Prostate gland (tissue), 2 donors: ENCODE results near the gene RASIP1. TPM values are rescaled to one million over a fixed set of nuclear protein-coding genes. Genes with fewer than 3 reads are reported as not detected.

ENCODE experiments used
- DNase-seq: peaks from one replicate; pipeline ENCODE4 v3.0.0-alpha.2; 2019; ENCODE audit warnings: low spot score
- H3K27ac ChIP-seq, 2 donors: fragments of 200-600 bp; sonication (generic); 2 replicates each; pipeline ENCODE4 v1.5.1; 2017 to 2019
- H3K27me3 ChIP-seq: fragments of 200-600 bp; sonication (generic); replicated peaks from 2 replicates; pipeline ENCODE4 v1.5.1; 2019; ENCODE audit not compliant: insufficient read depth
- H3K36me3 ChIP-seq, 2 donors: fragments of 200-600 bp; sonication (generic); 1 replicate in 1 of 2; 2 replicates in 1 of 2; pipeline versions ENCODE4 v1.5.1 to v1.8.1; 2017 to 2019
- H3K4me1 ChIP-seq: fragments of 200-600 bp; sonication (generic); replicated peaks from 2 replicates; pipeline ENCODE4 v1.5.1; 2019
- H3K4me3 ChIP-seq, 2 donors: fragments of 200-600 bp; sonication (generic); 2 replicates each; pipeline ENCODE4 v1.5.1; 2017 to 2019
- H3K9me3 ChIP-seq: fragments of 200-600 bp; sonication (generic); 2 replicates; pipeline ENCODE4 v1.5.1; 2017
- POLR2A ChIP-seq: fragments of 450-650 bp; IDR thresholded peaks from one replicate; pipeline ENCODE4 v1.6.1; 2016; ENCODE audit warnings: antibody characterized with exemption, mild to moderate bottlenecking
- POLR2AphosphoS5 ChIP-seq: sonication (generic); formaldehyde crosslinking; IDR thresholded peaks from one replicate; pipeline ENCODE4 v1.6.1; 2017; ENCODE audit warnings: antibody characterized with exemption
- WGBS: methylation state at CpG from one replicate; pipeline ENCODE4 v1.1.5; 2018; 5-methylcytosine and 5-hydroxymethylcytosine counted together
- intact Hi-C: fragments of 100-400 bp; cut with DNase I; formaldehyde crosslinking; loops from one replicate; pipeline ENCODE4 v1.14.2; 2022
- total RNA-seq, 2 donors: library from RNA; depleted of rRNA; stranded (reverse); fragments of >200 nt; gene quantifications; one replicate each; pipeline ENCODE4 v1.1.0, GENCODE V29; 2016
- TF ChIP-seq, protein P1 (sequence below), 4 experiments: fragments of 200-600 bp in 2 of 4; fragments of 450-650 bp in 2 of 4; sonication (generic) in 2 of 4; IDR thresholded peaks; 1 replicate in 3 of 4; 2 replicates in 1 of 4; pipeline ENCODE4 v1.5.1; 2016 to 2019; ENCODE audit warnings: antibody characterized with exemption in 4 of 4, mild to moderate bottlenecking in 2 of 4, moderate library complexity in 2 of 4

Gene RASIP1
- total RNA-seq, 2 donors from 2014 or later: 9.1 to 16.2 TPM

- H3K27ac ChIP-seq: no peak overlapping the region
- no peak for TF ChIP-seq POLR2AphosphoS5
- TF ChIP-seq POLR2A: no peak
- TF ChIP-seq, protein P1, sequence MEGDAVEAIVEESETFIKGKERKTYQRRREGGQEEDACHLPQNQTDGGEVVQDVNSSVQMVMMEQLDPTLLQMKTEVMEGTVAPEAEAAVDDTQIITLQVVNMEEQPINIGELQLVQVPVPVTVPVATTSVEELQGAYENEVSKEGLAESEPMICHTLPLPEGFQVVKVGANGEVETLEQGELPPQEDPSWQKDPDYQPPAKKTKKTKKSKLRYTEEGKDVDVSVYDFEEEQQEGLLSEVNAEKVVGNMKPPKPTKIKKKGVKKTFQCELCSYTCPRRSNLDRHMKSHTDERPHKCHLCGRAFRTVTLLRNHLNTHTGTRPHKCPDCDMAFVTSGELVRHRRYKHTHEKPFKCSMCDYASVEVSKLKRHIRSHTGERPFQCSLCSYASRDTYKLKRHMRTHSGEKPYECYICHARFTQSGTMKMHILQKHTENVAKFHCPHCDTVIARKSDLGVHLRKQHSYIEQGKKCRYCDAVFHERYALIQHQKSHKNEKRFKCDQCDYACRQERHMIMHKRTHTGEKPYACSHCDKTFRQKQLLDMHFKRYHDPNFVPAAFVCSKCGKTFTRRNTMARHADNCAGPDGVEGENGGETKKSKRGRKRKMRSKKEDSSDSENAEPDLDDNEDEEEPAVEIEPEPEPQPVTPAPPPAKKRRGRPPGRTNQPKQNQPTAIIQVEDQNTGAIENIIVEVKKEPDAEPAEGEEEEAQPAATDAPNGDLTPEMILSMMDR (IDR thresholded peaks at IDR 0.05): no peak
- no peak for DNase-seq
- intact Hi-C loops: loop anchor here (10.0 kb wide), 1 partner anchor 63 kb away; no protein-coding TSS in a partner anchor
- H3K4me1 ChIP-seq: no peaks in the 10 kb centered on the region
- H3K9me3 ChIP-seq: no peaks in the 10 kb centered on the region
- no peak overlapping the region for H3K4me3 ChIP-seq
- WGBS: 78% methylated on average over 8 of the region's 10 CpGs
- H3K27me3 ChIP-seq: no peaks in the 10 kb centered on the region
- no peaks in the 10 kb centered on the region for H3K36me3 ChIP-seq
Observed at GRCh38 chr19:48671446-48671995, 68.9 kb downstream of the RASIP1 start.

DNA sequence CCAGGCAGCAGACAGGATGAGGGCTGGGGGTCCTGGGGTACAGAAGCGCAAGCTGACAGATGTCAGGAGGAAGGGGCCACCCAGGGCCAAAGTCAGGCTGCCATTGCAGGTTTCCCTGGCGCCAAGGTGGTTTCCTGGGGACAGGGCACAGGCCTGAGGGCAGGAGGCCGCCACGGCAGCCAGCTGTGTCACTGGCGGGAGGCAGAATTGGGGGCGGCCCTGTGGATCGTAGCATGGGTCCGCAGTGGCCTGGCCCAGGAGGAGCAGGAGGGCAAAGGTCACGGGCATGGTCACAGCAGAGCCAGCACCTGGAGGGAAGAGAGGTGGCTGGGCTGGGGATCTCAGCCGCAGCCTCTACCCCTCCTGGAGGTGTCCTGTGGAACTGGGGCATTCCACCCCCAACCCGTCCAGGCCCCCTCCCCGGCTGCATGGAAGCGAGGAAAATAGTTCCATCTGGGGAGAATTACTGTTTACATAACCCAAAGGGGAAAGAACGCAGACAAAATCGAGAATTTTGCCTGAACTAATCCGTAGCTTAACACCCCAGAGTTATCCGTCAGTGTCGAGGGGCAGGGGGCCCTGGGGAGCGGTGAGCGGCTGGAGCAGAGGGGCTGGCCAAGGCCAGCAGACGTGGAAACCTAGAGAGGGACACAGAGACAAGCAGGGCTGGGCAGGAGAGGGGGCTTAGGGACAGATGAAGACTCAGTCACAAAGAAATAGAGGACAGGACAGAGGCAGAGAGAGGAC lies 69.5 kb downstream of the RASIP1 start:
- DNase-seq: no peak
- Histone ChIP-seq H3K4me1 (no peaks in the 10 kb centered on the region), H3K4me3 (no peak overlapping the region), H3K27ac (no peak overlapping the region), H3K36me3 (no peaks in the 10 kb centered on the region), H3K27me3 (no peaks in the 10 kb centered on the region), H3K9me3 (no peaks in the 10 kb centered on the region)
- intact Hi-C loops: loop anchor here (10.0 kb wide), 1 partner anchor 64 kb away; no protein-coding TSS in a partner anchor
- no peak for TF ChIP-seq POLR2A
- TF ChIP-seq POLR2AphosphoS5: no peak
- TF ChIP-seq, protein P1 (IDR thresholded peaks at IDR 0.05): no peak
- WGBS: 81% methylated on average over 21 of the region's 21 CpGs

Other genes starting within 250 kb of the RASIP1 start
- 10 to 100 TPM in 1 of 2 donors, 1 to 10 TPM in 1; 7.4 to 10.2 TPM for gene LMTK3, start 228.8 kb downstream of the RASIP1 start, total RNA-seq
- gene SULT2B1, start 188.4 kb downstream of the RASIP1 start, total RNA-seq: 10 to 100 TPM; 14.6 to 43.0 TPM
- gene SPACA4, start 133.9 kb downstream of the RASIP1 start, total RNA-seq: 1 to 10 TPM in 1 of 2 donors, under 1 TPM in 1; 0.32 to 6.0 TPM
- gene FAM83E, start 125.5 kb downstream of the RASIP1 start, total RNA-seq: 1 to 10 TPM; 2.8 to 8.8 TPM
- gene RPL18, start 121.4 kb downstream of the RASIP1 start, total RNA-seq: 1,000 to 10,000 TPM; 2,096 to 3,914 TPM
- 10 to 100 TPM; 24.8 to 25.4 TPM for gene SPHK2, start 121.1 kb downstream of the RASIP1 start, total RNA-seq
- gene DBP, start 103.2 kb downstream of the RASIP1 start, total RNA-seq: 10 to 100 TPM; 14.3 to 52.7 TPM
- gene CA11, start 94.4 kb downstream of the RASIP1 start, total RNA-seq: 10 to 100 TPM in 1 of 2 donors, 1 to 10 TPM in 1; 7.0 to 11.2 TPM
- gene NTN5, start 67.6 kb downstream of the RASIP1 start, total RNA-seq: 1 to 10 TPM in 1 of 2 donors, under 1 TPM in 1; 0.91 to 2.6 TPM
- gene FUT2, start 44.6 kb downstream of the RASIP1 start, total RNA-seq: 1 to 10 TPM; 1.4 to 2.7 TPM
- gene MAMSTR, start 20.9 kb downstream of the RASIP1 start, total RNA-seq: 10 to 100 TPM in 1 of 2 donors, 1 to 10 TPM in 1; 2.6 to 13.9 TPM
- 1 to 10 TPM in 1 of 2 donors, not detected in 1; 6.4 TPM for gene IZUMO1, start 6.3 kb upstream of the RASIP1 start, total RNA-seq
- 1 to 10 TPM; 2.1 to 4.1 TPM for gene FUT1, start 12.0 kb upstream of the RASIP1 start, total RNA-seq
- not detected for gene FGF21, start 14.9 kb upstream of the RASIP1 start, total RNA-seq
- 10 to 100 TPM; 71.8 to 92.0 TPM for gene BCAT2, start 70.4 kb upstream of the RASIP1 start, total RNA-seq
- 10 to 100 TPM; 11.0 to 11.2 TPM for gene HSD17B14, start 95.9 kb upstream of the RASIP1 start, total RNA-seq
- gene PLEKHA4, start 128.0 kb upstream of the RASIP1 start, total RNA-seq: 10 to 100 TPM in 1 of 2 donors, 1 to 10 TPM in 1; 9.4 to 22.9 TPM
- 10 to 100 TPM; 35.1 to 49.0 TPM for gene PPP1R15A, start 131.8 kb upstream of the RASIP1 start, total RNA-seq
- gene TULP2, start 158.1 kb upstream of the RASIP1 start, total RNA-seq: 10 to 100 TPM in 1 of 2 donors, not detected in 1; 10.7 TPM
- gene NUCB1, start 159.7 kb upstream of the RASIP1 start, total RNA-seq: 100 to 1,000 TPM; 432 to 441 TPM
- 10 to 100 TPM in 1 of 2 donors, 1 to 10 TPM in 1; 4.6 to 12.6 TPM for gene DHDH, start 193.1 kb upstream of the RASIP1 start, total RNA-seq
- 10 to 100 TPM; 52.1 to 62.3 TPM for gene BAX, start 214.3 kb upstream of the RASIP1 start, total RNA-seq
- gene FTL, start 224.7 kb upstream of the RASIP1 start, total RNA-seq: 1,000 to 10,000 TPM; 1,764 to 2,124 TPM